GM19438 (cell line): Measurements from ENCODE around the gene CDT1.
"Not testable (repeated sequence)": the region's sequence is repeated elsewhere in the genome, so short reads cannot be mapped to it uniquely, and the experiment has no call there.

ENCODE experiments used
- ATAC-seq: cut with Tn5 transposase; IDR thresholded peaks from one replicate; pipeline ENCODE4 v1.9.1; 2021; ENCODE audit warnings: low read depth; ENCODE audit not compliant: unreplicated experiment

CDT1 gene

DNA sequence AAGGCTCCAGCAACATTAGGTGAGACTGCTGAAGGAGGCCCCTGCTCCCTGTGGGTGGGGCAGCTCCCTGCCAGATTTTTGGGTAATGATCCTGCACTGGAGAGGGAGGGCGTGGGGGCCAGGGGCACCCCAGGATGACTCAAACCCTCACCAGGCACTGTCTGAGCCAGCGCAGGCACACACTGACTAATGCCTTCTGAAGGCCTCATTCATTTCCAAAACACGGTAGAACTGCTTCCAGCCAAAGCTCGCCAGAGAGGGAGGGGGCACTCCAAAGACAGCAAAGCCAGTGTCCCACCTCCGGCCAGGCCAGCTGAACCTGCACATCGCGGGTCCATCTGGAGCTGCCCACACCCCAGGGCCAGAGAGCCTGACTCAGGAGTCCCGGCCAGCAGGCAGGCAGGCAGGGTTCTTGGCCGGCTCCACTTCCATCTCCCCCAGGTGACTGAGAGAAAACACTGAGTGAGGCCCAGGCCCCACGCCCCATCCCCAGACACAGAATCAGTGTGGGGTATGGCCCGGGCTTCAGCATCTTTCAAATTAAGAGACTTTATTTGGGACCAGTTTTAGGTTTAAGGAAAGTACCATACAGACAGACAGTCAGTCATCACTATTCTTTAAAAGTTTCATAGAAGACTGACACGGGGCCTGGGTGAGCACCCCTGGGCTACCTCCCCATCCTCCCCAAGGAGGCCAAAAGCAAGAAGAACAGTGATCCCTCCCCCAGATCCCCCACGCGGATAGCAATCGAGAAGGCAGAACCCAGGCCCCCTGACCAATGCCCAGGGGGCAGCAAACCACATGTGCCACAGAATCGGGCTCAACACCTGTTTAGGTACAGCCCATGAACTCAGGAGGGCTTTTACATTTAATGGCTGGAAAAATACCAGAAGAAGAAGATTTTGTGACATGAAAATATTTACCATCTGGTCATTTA is 20.9 kb upstream of the CDT1 start:
- no peak for ATAC-seq

GRCh38 chr16:88783391-88784073 is 20.1 kb upstream of the CDT1 start:
- no peak for ATAC-seq

DNA sequence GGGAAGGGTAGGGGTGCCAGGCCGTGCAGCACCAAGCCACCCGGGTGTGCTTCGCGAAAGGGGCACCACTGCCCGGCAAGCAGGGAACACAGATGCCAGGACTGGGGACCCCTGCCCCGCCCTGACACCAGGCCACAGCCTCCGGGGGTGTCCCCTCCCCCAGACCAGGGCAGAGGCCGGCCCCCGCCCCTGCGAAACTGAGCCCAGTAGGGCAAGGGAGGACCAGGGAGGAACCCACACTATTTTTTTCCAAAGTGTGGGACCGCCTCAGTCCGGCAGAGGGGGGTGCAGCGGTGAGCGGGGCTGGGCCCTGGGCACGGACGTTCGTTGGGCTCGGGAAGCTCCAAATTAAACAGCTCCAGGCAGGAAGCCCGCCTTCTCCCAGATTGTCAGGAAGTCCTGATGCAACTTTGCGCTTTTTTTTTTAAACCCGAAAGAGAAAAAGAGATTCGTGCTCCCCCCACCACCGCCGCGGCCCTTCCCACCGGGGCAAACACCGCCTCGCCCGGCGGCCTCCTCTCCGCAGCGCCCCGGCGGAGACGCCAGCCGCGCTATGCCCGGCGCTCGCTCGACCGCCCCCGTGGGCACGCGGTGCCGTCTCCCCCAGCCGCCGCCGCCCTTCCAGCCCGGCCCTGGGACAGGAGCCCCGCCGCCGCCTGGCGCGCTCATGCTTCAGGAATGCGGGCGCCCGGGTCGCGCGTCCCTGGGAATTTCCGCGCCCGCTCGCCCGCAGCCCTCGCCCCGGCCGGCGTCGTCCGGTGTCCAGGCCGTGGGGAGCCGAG is 19.3 kb upstream of the CDT1 start:
- no peak for ATAC-seq

GRCh38 chr16:88784856-88785105 is 18.8 kb upstream of the CDT1 start:
- no peak for ATAC-seq

- ATAC-seq: no peak
Measured at GRCh38 chr16:88785106-88785924, 18.3 kb upstream of the CDT1 start, which contains the start of gene PIEZO1. TSS of gene PIEZO1 (minus strand) at chr16:88785220. CDS start at chr16:88784964, 256 bp downstream.

GRCh38 chr16:88787579-88788314 is 15.8 kb upstream of the CDT1 start:
- no peak for ATAC-seq

DNA sequence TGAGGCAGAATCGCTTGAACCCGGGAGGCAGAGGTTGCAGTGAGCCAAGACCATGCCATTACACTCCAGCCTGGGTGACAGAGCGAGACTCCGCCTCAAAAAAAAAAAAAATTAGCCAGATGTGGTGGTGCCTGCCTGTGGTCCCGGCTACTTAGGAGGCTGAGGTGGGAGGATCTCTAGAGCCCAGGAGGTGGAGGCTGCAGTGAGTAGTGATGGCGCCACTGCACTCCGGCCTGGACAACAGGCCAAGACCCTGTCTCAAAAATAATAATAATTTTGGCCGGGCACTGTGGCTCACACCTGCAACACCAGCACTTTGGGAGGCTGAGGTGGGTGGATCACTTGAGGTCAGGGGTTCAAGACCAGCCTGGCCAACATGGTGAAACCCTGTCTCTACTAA is 14.8 kb upstream of the CDT1 start:
- ATAC-seq: not testable (repeated sequence)

DNA sequence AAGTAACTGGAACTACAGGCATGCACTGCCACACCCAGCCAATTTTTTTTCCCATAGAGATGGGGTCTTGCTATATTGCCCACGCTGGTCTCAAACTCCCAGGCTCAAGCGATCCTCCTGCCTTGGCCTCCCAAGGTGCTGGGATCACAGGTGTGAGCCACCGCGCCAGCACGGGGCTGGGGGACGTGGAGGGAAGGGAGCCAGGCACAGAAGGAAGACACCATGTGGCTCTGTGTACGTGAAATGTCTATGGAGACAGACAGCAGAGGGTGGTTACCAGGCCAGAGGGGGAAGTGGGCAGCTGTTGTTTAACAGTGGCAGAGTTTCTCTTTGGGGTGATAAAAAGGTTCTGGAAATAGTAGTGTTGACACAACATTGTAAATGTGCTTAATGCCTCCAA is 14.0 kb upstream of the CDT1 start:
- ATAC-seq: no peak

DNA sequence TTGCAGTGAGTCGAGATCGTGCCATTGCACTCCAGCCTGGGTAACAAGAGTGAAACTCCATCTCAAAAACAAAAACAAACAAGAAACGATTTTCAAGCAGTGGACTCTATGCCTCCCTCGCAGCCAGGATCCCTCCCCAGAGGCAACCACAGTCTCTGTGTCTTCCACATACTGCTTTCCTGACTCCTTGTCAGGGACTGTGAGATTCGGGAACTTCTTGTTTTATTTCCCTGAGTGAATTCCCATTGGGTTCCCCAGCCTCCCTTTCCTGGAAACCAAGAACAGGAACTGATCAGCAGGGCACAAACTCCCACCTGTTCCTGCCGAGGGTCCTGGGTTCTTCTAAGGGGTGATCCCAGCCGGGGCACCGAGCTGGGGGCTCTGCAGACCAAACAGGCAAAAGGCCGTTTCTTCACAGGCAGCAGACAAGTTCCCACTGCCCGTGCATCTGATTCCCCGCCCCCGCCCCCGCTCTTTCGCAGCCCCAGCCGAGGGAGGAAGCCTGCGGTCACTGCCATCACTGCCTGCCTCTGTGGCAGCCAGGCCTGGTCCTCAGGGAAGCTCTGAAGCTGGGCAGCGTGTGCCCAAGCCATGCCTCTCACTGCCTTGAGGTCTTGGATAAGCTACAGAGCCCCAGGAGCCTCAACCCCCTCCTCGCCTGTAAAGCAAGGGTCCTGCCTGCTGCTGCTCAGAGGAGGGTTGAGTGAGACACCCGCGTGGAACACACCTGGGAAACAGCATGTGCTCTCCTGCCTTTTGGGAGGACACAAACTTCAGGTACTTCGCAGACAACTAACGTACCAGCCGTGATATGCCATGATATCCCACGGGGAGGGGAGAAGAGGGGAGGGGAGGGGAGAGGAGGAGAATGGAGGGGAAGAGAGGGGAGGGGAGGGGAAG is 13.0 kb upstream of the CDT1 start:
- ATAC-seq: no peak

DNA sequence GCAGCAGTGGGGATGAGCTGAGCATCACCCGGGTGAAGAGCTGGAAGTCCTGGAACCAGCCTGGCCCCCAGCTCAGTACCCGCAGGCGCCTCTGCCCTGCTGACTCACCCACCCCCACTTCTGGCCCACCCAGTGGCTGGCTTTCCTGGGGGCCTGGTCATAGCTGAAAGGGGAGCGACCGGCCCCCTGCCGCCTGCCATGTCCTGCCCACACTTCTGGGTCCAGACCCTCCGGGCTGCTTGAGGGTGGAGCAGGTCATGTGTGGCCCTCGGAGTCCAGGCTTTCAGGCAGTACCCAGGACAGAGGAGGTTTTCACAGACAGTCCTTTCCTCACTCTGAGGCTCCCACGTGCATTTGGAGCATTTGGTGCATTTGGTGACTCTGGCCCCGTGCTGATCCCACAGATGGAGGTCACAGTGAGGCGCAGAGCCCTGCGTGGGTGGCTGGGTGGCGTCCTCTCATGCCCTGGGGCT is 11.5 kb upstream of the CDT1 start:
- ATAC-seq: no peak

DNA sequence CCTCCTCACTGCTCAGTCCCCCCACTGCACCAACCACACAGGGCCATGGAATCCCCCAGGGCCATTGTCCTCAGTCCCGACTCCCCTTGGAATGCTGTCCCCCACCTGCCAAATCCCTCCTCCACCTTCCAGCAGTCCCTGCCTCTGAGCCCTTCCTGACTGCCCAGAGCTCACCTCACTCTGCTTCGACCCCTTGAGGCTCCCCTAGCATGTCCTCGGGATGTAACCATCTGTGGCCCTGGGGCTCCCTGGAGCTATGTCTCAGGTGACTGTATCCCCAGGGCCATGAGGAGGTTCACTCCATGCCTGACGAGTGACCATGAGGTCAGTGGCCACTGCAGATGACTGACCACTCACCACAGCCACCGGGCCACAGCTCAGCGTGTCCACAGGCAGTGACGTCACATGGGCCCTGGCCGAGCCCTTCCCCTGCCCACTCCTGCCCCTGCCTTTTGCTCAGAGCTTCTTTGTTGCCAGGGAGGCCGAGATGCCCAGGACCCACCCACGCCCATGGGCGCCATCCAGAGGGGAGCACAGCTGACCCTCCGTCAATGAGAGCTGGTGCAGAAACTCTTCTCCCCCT is 10.8 kb upstream of the CDT1 start:
- no peak for ATAC-seq

GRCh38 chr16:88793251-88793954 is 10.2 kb upstream of the CDT1 start:
- ATAC-seq: no peak

GRCh38 chr16:88796278-88796677 is 7.3 kb upstream of the CDT1 start:
- no peak for ATAC-seq

DNA sequence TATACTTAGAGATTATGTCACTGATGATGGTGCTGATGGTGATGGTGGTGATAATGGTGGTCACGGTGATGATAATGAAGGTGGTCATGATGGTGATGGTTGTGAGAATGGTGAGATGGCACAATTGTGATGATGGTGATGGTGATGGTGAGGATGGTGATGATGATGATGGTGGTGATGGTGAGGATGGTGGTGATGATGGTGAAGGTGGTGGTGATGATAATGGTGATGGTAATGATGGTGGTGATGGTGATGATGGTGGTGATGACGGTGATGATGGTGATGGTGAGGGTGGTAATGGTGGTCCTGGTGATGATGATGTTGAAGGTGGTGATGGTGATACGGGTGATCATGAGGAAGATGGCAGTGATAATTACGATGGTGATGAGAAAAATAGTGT is 5.5 kb upstream of the CDT1 start:
- ATAC-seq: no peak

DNA sequence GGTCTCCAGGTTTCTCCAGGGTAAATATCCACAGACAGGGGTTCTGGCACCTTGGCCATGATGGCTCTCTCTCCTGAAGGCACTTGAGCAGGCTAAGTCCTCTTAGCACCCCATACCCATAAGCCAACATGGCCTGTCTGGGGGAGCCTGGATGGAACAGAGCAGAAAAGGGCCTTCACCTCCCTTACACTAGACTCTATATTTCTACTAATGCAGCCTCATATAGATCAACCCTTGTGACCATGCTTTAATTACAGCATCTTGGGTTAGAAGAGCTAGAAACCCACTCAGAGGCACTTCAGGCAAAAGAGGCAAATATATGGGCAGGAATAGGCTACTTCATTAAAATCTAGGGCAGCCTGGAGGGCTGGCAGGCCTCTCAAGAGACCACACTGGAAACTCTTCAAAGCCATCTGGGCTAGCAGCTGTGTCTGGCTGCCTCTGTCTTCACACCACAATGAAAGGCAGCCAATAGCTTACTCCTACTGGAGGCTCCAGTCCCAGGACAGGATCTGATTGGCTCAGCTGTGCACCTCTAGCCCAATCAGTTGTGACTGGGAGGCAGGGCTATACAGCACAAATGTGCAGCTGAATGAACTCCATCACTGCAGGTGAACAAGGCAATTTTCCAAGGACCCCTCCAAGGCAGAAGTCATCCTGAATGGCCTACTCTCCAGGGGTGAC is 4.7 kb upstream of the CDT1 start:
- no peak for ATAC-seq

GRCh38 chr16:88799569-88800276 is 3.9 kb upstream of the CDT1 start:
- no peak for ATAC-seq

- no peak for ATAC-seq
Measured at GRCh38 chr16:88800277-88800592, 3.4 kb upstream of the CDT1 start.
